ENCODE measurements around the gene GPR84. TPM values are rescaled to one million over a fixed set of nuclear protein-coding genes. Genes with fewer than 3 reads are reported as not detected.

Gene GPR84
- total and polyA plus RNA-seq, 2 of the 13 experiments (the other 11 are each of a cell fraction or from before 2014, with no cell fraction given), result not detected

GRCh38 chr12:54358945-54359761 lies 5.1 kb downstream of the GPR84 start (continued):
- peak; percentile 62 for TF ChIP-seq HOMEZ (CRISPR knock-in tag; IDR thresholded peaks at IDR 0.05; ENCODE audit: low read depth)
- TF ChIP-seq PLSCR1 (CRISPR knock-in tag; IDR thresholded peaks at IDR 0.05; ENCODE audit: borderline replicate concordance), result no peak
- peak; percentile 66 for TF ChIP-seq ZNF687 (CRISPR knock-in tag; IDR thresholded peaks at IDR 0.05)
- no peak for TF ChIP-seq IRF1 (CRISPR knock-in tag; IDR thresholded peaks at IDR 0.05; ENCODE audit: low read depth)
- TF ChIP-seq POGK (CRISPR knock-in tag; conservative IDR thresholded peaks at IDR 0.05), result 0 out of 2 replicates have a peak, but pooled peaks have one; percentile 16
- no peak for TF ChIP-seq FOXA1 (IDR thresholded peaks at IDR 0.05)
- no peak for TF ChIP-seq FOXA1 (CRISPR knock-in tag; IDR thresholded peaks at IDR 0.05)
- TF ChIP-seq ELF1 (CRISPR knock-in tag; IDR thresholded peaks at IDR 0.05), result no peak
- peak; percentile 80; the same call in 1 of the 2 replicates for TF ChIP-seq XBP1 (CRISPR knock-in tag; IDR thresholded peaks at IDR 0.05)
- no peak for TF ChIP-seq EEA1 (CRISPR knock-in tag; IDR thresholded peaks at IDR 0.05; ENCODE audit: borderline replicate concordance)
- no peak for TF ChIP-seq ZNF337 (CRISPR knock-in tag; IDR thresholded peaks at IDR 0.05; ENCODE audit: borderline replicate concordance, low read depth)
- TF ChIP-seq USF2 (IDR thresholded peaks at IDR 0.05; ENCODE audit: low read depth, low read length), result no peak
- no peak for TF ChIP-seq USF2 (CRISPR knock-in tag; IDR thresholded peaks at IDR 0.05; ENCODE audit: borderline replicate concordance)
- 0 out of 2 replicates have a peak, but pooled peaks have one; percentile 21 for TF ChIP-seq CHD2 (IDR thresholded peaks at IDR 0.05; ENCODE audit: low read depth, low read length)
- no peak for TF ChIP-seq ZNF670 (CRISPR knock-in tag; IDR thresholded peaks at IDR 0.05; ENCODE audit: borderline replicate concordance)
